ENCODE results near the gene LMNTD1.

Gene LMNTD1

GRCh38 chr12:25553098-25553497, at the start of gene LMNTD1:
TSS of gene LMNTD1 (minus strand) at chr12:25553283. CDS start at chr12:25552959, 324 bp downstream.
- no peak for TF ChIP-seq TAF1 (IDR thresholded peaks at IDR 0.05; ENCODE audit: low read depth)
- TF ChIP-seq YY1 (IDR thresholded peaks at IDR 0.05; ENCODE audit: low read depth) = no peak
- TF ChIP-seq RAD21 (IDR thresholded peaks at IDR 0.05; ENCODE audit: low read depth) = no peak

- TF ChIP-seq RAD21 (IDR thresholded peaks at IDR 0.05; ENCODE audit: low read depth) = no peak
- TF ChIP-seq EGR1 (IDR thresholded peaks at IDR 0.05) = no peak
- no peak for TF ChIP-seq MAX (IDR thresholded peaks at IDR 0.05)
- no peak for TF ChIP-seq REST (IDR thresholded peaks at IDR 0.05; ENCODE audit: low read depth)
- TF ChIP-seq CEBPB (IDR thresholded peaks at IDR 0.05) = no peak
- no peak for TF ChIP-seq TCF12 (IDR thresholded peaks at IDR 0.05; ENCODE audit: low read depth)
- no peak for TF ChIP-seq TEAD4 (IDR thresholded peaks at IDR 0.05)
- TF ChIP-seq TAF1 (IDR thresholded peaks at IDR 0.05; ENCODE audit: low read depth) = no peak
- no peak for TF ChIP-seq USF1 (IDR thresholded peaks at IDR 0.05)
- TF ChIP-seq EP300 (IDR thresholded peaks at IDR 0.05; ENCODE audit: borderline replicate concordance) = no peak
- no peak for TF ChIP-seq FOXM1 (IDR thresholded peaks at IDR 0.05; ENCODE audit: borderline replicate concordance, low read depth)
- no peak for TF ChIP-seq CREB1 (IDR thresholded peaks at IDR 0.05; ENCODE audit: low read depth)
- TF ChIP-seq ZBTB7A (IDR thresholded peaks at IDR 0.05; ENCODE audit: low read depth) = no peak
- TF ChIP-seq YY1 (IDR thresholded peaks at IDR 0.05; ENCODE audit: low read depth) = no peak
Measured at GRCh38 chr12:25598956-25599355, 45.9 kb upstream of the LMNTD1 start.

GRCh38 chr12:25594376-25594775, 41.3 kb upstream of the LMNTD1 start:
- TF ChIP-seq ZBTB7A (IDR thresholded peaks at IDR 0.05; ENCODE audit: low read depth) (no peak), CREB1 (IDR thresholded peaks at IDR 0.05; ENCODE audit: low read depth) (no peak), MAX (IDR thresholded peaks at IDR 0.05) (no peak), REST (IDR thresholded peaks at IDR 0.05; ENCODE audit: low read depth) (no peak), TAF1 (IDR thresholded peaks at IDR 0.05; ENCODE audit: low read depth) (no peak), RAD21 (IDR thresholded peaks at IDR 0.05; ENCODE audit: low read depth) (no peak), TEAD4 (IDR thresholded peaks at IDR 0.05) (no peak), USF1 (IDR thresholded peaks at IDR 0.05) (no peak), FOXM1 (IDR thresholded peaks at IDR 0.05; ENCODE audit: borderline replicate concordance, low read depth) (no peak), NFIC (IDR thresholded peaks at IDR 0.05) (no peak), CEBPB (IDR thresholded peaks at IDR 0.05) (no peak), EP300 (IDR thresholded peaks at IDR 0.05; ENCODE audit: borderline replicate concordance) (no peak), TCF12 (IDR thresholded peaks at IDR 0.05; ENCODE audit: low read depth) (no peak), EGR1 (IDR thresholded peaks at IDR 0.05) (no peak), YY1 (IDR thresholded peaks at IDR 0.05; ENCODE audit: low read depth) (no peak)

GRCh38 chr12:25592725-25593495, 39.8 kb upstream of the LMNTD1 start:
- TF ChIP-seq CREB1 (IDR thresholded peaks at IDR 0.05; ENCODE audit: low read depth) (no peak), NFIC (IDR thresholded peaks at IDR 0.05) (no peak), RAD21 (IDR thresholded peaks at IDR 0.05; ENCODE audit: low read depth) (no peak), TCF12 (IDR thresholded peaks at IDR 0.05; ENCODE audit: low read depth) (no peak), REST (IDR thresholded peaks at IDR 0.05; ENCODE audit: low read depth) (no peak), EGR1 (IDR thresholded peaks at IDR 0.05) (no peak), EP300 (IDR thresholded peaks at IDR 0.05; ENCODE audit: borderline replicate concordance) (no peak), TEAD4 (IDR thresholded peaks at IDR 0.05) (no peak)
